Fibroblast of skin of abdomen (primary cell): ENCODE measurements around the gene GGT5. TPM values are rescaled to one million over a fixed set of nuclear protein-coding genes. Genes with fewer than 3 reads are reported as not detected.
"Not testable (repeated sequence)": the region's sequence is repeated elsewhere in the genome, so short reads cannot be mapped to it uniquely, and the experiment has no call there.

ENCODE experiments used
- DNase-seq: peaks from one replicate; pipeline ENCODE4 v3.0.0-alpha.2; 2013
- polyA plus RNA-seq, 2 experiments: library from polyadenylated mRNA; unstranded; fragments of 120-200 nt; gene quantifications; one replicate each; pipeline ENCODE4 v1.2.1, GENCODE V29; 2013; ENCODE audit not compliant: insufficient read length in 2 of 2

Gene GGT5
- 1.6 TPM for polyA plus RNA-seq (2013, experiment 1 of 2; ENCODE audit: insufficient read length)
- 2.0 TPM for polyA plus RNA-seq (2013, experiment 2 of 2; ENCODE audit: insufficient read length)

- not testable (repeated sequence) for DNase-seq
These were observed at the start of gene GGT5 for GRCh38 chr22:24245030-24245431. TSS of gene GGT5 (minus strand) at chr22:24245082. CDS start at chr22:24244725, 357 bp downstream.

- not testable (repeated sequence) for DNase-seq
These were observed 47.4 kb upstream of the GGT5 start for GRCh38 chr22:24292202-24292830.

GRCh38 chr22:24291515-24292201, 46.8 kb upstream of the GGT5 start:
- DNase-seq = peak; percentile 5

- peak; percentile 61 for DNase-seq
These were observed 45.6 kb upstream of the GGT5 start for GRCh38 chr22:24290459-24290858.

- peak; percentile 4 for DNase-seq
These were observed 44.9 kb upstream of the GGT5 start for GRCh38 chr22:24289741-24290163.

- peak; percentile 94 for DNase-seq
These were observed 44.2 kb upstream of the GGT5 start for GRCh38 chr22:24289114-24289513.

- DNase-seq = not testable (repeated sequence)
These were observed 42.9 kb upstream of the GGT5 start for GRCh38 chr22:24287801-24288200.

GRCh38 chr22:24287212-24287611, 42.3 kb upstream of the GGT5 start:
- DNase-seq = not testable (repeated sequence)

GRCh38 chr22:24285245-24285644, 40.4 kb upstream of the GGT5 start:
- DNase-seq = peak; percentile 77

GRCh38 chr22:24284747-24285203, 39.9 kb upstream of the GGT5 start:
- DNase-seq = peak; percentile 37

GRCh38 chr22:24282401-24282800, 37.5 kb upstream of the GGT5 start:
- no peak for DNase-seq

GRCh38 chr22:24280363-24280762, 35.5 kb upstream of the GGT5 start:
- not testable (repeated sequence) for DNase-seq

GRCh38 chr22:24274696-24275405, 30.0 kb upstream of the GGT5 start:
- DNase-seq = not testable (repeated sequence)

- DNase-seq = not testable (repeated sequence)
These were observed 29.0 kb upstream of the GGT5 start for GRCh38 chr22:24273906-24274305.

- DNase-seq = not testable (repeated sequence)
These were observed 28.1 kb upstream of the GGT5 start for GRCh38 chr22:24273031-24273430.

GRCh38 chr22:24271386-24271854, 26.5 kb upstream of the GGT5 start:
- peak; percentile 12 for DNase-seq

- DNase-seq = peak; percentile 92
These were observed 25.9 kb upstream of the GGT5 start, which contains the start of gene SPECC1L for GRCh38 chr22:24270556-24271385. TSS of gene SPECC1L (plus strand) at chr22:24270831. CDS start at chr22:24302232, 31,401 bp downstream.

GRCh38 chr22:24266495-24266894, 21.6 kb upstream of the GGT5 start:
- DNase-seq = not testable (repeated sequence)

GRCh38 chr22:24265734-24266133, 20.9 kb upstream of the GGT5 start:
- DNase-seq = peak; percentile 6

- DNase-seq = peak; percentile 50
These were observed 19.5 kb upstream of the GGT5 start for GRCh38 chr22:24264329-24264896.

GRCh38 chr22:24263479-24263878, 18.6 kb upstream of the GGT5 start:
- not testable (repeated sequence) for DNase-seq
